Measurements from ENCODE around the gene FBLL1.

DNA sequence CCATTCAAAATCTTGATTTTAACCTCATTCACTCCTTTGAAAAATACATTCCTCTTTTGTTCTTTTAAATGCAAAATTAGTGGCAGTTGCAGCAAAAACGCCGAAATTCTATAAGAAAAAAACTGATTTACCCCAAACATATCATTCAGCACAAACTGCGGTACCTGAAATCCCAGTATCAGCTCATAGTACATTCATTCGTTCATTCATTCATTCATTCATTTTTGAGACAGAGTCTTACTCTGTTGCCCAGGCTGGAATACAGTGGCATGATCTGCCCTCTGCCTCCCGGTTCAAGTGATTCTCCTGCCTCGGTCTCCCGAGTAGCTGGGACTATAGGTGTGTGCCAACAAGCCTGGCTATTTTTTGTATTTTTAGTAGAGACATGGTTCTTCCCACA, 20.4 kb downstream of the FBLL1 start:
- TF ChIP-seq, protein P1, sequence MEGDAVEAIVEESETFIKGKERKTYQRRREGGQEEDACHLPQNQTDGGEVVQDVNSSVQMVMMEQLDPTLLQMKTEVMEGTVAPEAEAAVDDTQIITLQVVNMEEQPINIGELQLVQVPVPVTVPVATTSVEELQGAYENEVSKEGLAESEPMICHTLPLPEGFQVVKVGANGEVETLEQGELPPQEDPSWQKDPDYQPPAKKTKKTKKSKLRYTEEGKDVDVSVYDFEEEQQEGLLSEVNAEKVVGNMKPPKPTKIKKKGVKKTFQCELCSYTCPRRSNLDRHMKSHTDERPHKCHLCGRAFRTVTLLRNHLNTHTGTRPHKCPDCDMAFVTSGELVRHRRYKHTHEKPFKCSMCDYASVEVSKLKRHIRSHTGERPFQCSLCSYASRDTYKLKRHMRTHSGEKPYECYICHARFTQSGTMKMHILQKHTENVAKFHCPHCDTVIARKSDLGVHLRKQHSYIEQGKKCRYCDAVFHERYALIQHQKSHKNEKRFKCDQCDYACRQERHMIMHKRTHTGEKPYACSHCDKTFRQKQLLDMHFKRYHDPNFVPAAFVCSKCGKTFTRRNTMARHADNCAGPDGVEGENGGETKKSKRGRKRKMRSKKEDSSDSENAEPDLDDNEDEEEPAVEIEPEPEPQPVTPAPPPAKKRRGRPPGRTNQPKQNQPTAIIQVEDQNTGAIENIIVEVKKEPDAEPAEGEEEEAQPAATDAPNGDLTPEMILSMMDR (IDR thresholded peaks at IDR 0.05) = no peak
- TF ChIP-seq POLR2A (IDR thresholded peaks at IDR 0.05) = no peak

Measured in ovary (tissue), 3 donors.